ENCODE measurements around the gene TMEM19.

- no peak for TF ChIP-seq CTCF (IDR thresholded peaks at IDR 0.05)
- no peak for TF ChIP-seq POLR2A (IDR thresholded peaks at IDR 0.05; ENCODE audit: low read depth)
These were observed 46.5 kb downstream of the TMEM19 start for GRCh38 chr12:71732357-71732712.
